Retinal pigment epithelial cell (primary cell): ENCODE measurements around the gene TMEM170B.

ENCODE experiments used
- DNase-seq: peaks from one replicate; pipeline ENCODE4 v3.0.0-alpha.2; 2010; ENCODE audit warnings: low read depth
- H3K4me3 ChIP-seq: 2 replicates; pipeline ENCODE4 v1.5.1; 2011; ENCODE audit warnings: mild to moderate bottlenecking, low read length, control low read depth, moderate library complexity
- CTCF ChIP-seq: conservative IDR thresholded peaks from 2 replicates; pipeline ENCODE4 v1.5.1; 2011; ENCODE audit warnings: low read depth, low read length, control low read depth, inconsistent platforms

Gene TMEM170B

GRCh38 chr6:11586536-11586935 lies 49.0 kb downstream of the TMEM170B start:
- peak; percentile 90 for DNase-seq
- H3K4me3 ChIP-seq: no peak overlapping the region
- TF ChIP-seq CTCF: no peak

- no peak for DNase-seq
- H3K4me3 ChIP-seq: no peak overlapping the region
- no peak for TF ChIP-seq CTCF
Observed at GRCh38 chr6:11589261-11589660, 51.7 kb downstream of the TMEM170B start.

GRCh38 chr6:11592294-11592906 lies 54.9 kb downstream of the TMEM170B start:
- H3K4me3 ChIP-seq: no peak overlapping the region
- no peak for DNase-seq
- TF ChIP-seq CTCF: no peak

- TF ChIP-seq CTCF: no peak
- DNase-seq: no peak
- H3K4me3 ChIP-seq: no peak overlapping the region
Observed at GRCh38 chr6:11593096-11593495, 55.5 kb downstream of the TMEM170B start.

GRCh38 chr6:11595903-11596302 lies 58.4 kb downstream of the TMEM170B start:
- no peak for DNase-seq
- TF ChIP-seq CTCF: peak; percentile 49
- H3K4me3 ChIP-seq: no peak overlapping the region

GRCh38 chr6:11596640-11597237 lies 59.2 kb downstream of the TMEM170B start:
- no peak overlapping the region for H3K4me3 ChIP-seq
- TF ChIP-seq CTCF: no peak
- no peak for DNase-seq

- TF ChIP-seq CTCF: no peak
- DNase-seq: no peak
- no peak overlapping the region for H3K4me3 ChIP-seq
Observed at GRCh38 chr6:11598687-11599086, 61.1 kb downstream of the TMEM170B start.
